Transverse colon (tissue), 3 donors: ENCODE data around the gene RHBDD1.

Experiments used
- EP300 ChIP-seq: sonication (generic); formaldehyde crosslinking; IDR thresholded peaks from one replicate; pipeline ENCODE4 v1.6.1; 2017; ENCODE audit warnings: antibody characterized with exemption, low read depth
- POLR2A ChIP-seq: fragments of 450-650 bp; IDR thresholded peaks from one replicate; pipeline ENCODE4 v1.6.1; 2016; ENCODE audit warnings: antibody characterized with exemption, mild to moderate bottlenecking, moderate library complexity
- TF ChIP-seq, protein P1 (sequence below), 5 experiments: fragments of 200-600 bp in 3 of 5; fragments of 450-650 bp in 2 of 5; sonication (generic) in 3 of 5; IDR thresholded peaks; 1 replicate in 2 of 5; 2 replicates in 3 of 5; pipeline ENCODE4 v1.5.1; 2016 to 2017; ENCODE audit warnings: antibody characterized with exemption in 5 of 5, inconsistent platforms in 3 of 5, mild to moderate bottlenecking in 2 of 5, moderate library complexity in 1 of 5

DNA sequence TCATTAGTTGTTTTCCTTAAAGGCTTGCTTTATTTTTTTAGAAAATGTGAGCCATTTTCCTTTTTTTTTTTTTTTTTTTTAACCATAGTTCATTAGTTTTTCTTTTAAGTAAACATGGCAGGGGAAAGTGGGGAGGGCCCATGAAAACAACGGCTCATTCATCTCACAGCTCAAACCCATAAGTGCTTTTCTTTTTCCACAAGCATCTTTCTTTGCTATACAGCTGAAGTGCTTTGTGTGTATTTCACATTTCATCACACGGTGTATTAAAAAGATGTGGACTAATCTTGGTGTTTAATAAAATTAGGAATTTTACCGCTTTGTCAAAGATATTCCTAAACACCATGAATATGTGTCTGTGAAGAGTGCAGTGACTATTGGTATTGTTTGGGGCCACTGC, 41.6 kb downstream of the RHBDD1 start:
- TF ChIP-seq, protein P1, sequence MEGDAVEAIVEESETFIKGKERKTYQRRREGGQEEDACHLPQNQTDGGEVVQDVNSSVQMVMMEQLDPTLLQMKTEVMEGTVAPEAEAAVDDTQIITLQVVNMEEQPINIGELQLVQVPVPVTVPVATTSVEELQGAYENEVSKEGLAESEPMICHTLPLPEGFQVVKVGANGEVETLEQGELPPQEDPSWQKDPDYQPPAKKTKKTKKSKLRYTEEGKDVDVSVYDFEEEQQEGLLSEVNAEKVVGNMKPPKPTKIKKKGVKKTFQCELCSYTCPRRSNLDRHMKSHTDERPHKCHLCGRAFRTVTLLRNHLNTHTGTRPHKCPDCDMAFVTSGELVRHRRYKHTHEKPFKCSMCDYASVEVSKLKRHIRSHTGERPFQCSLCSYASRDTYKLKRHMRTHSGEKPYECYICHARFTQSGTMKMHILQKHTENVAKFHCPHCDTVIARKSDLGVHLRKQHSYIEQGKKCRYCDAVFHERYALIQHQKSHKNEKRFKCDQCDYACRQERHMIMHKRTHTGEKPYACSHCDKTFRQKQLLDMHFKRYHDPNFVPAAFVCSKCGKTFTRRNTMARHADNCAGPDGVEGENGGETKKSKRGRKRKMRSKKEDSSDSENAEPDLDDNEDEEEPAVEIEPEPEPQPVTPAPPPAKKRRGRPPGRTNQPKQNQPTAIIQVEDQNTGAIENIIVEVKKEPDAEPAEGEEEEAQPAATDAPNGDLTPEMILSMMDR (IDR thresholded peaks at IDR 0.05): no peak
- TF ChIP-seq POLR2A (no peak), EP300 (no peak)
